Colonic mucosa (tissue), 4 donors: ENCODE measurements around the gene METAP1D. TPM values are rescaled to one million over a fixed set of nuclear protein-coding genes. Genes with fewer than 3 reads are reported as not detected.

Experiments used
- DNase-seq: peaks from one replicate; pipeline ENCODE4 v3.0.0-alpha.2; 2020
- H3K27ac ChIP-seq: fragments of 200-600 bp; one replicate; pipeline ENCODE4 v1.8.0; 2021
- H3K27me3 ChIP-seq: fragments of 200-600 bp; one replicate; pipeline ENCODE4 v1.8.0; 2021
- H3K36me3 ChIP-seq: fragments of 200-600 bp; one replicate; pipeline ENCODE4 v1.8.0; 2021
- H3K4me1 ChIP-seq: fragments of 200-600 bp; one replicate; pipeline ENCODE4 v1.8.0; 2021; ENCODE audit warnings: mild to moderate bottlenecking
- H3K4me3 ChIP-seq: fragments of 200-600 bp; one replicate; pipeline ENCODE4 v1.8.0; 2021
- H3K9ac ChIP-seq, 2 donors: one replicate each; pipeline ENCODE4 v1.7.0; 2013; ENCODE audit warnings: control low read depth in 2 of 2, low read depth in 2 of 2, low read length in 2 of 2
- H3K9me3 ChIP-seq: fragments of 200-600 bp; one replicate; pipeline ENCODE4 v1.8.0; 2021
- CTCF ChIP-seq: fragments of 200-600 bp; IDR thresholded peaks from one replicate; pipeline ENCODE4 v1.8.0; 2022; ENCODE audit warnings: antibody characterized with exemption, mild to moderate bottlenecking
- intact Hi-C: fragments of 100-400 bp; cut with DNase I; formaldehyde crosslinking; loops from one replicate; pipeline ENCODE4 v1.14.1; 2022
- total RNA-seq, 2 donors: library from RNA; stranded (reverse); fragmentation: NEBNext Ultra II Directional in 1 of 2; extraction: Animal tissue kit (Norgen Biotek cat#: 25700) in 1 of 2; gene quantifications; one replicate each; pipeline ENCODE4 v1.2.1, GENCODE V29; 2021
- donor health status: healthy.
- donor health status: DM: no; HTN: no; CAD: no.
- donor health status: DM: no; HTN: no; CAD: no.

The METAP1D gene
- total RNA-seq, 2 donors from 2014 or later, result 3.3 to 5.8 TPM

GRCh38 chr2:172070936-172071335 lies 71.2 kb downstream of the METAP1D start:
- Histone ChIP-seq H3K27me3 (no peaks in the 10 kb centered on the region), H3K9me3 (no peaks in the 10 kb centered on the region), H3K27ac (no peak overlapping the region), H3K9ac (no peak overlapping the region), H3K36me3 (no peaks in the 10 kb centered on the region), H3K4me1 (no peaks in the 10 kb centered on the region), H3K4me3 (no peak overlapping the region)
- intact Hi-C loops, result no loop called here
- no peak for DNase-seq
- TF ChIP-seq CTCF, result no peak

- H3K27ac ChIP-seq, result no peak overlapping the region
- H3K9me3 ChIP-seq, result no peaks in the 10 kb centered on the region
- no peak overlapping the region for H3K9ac ChIP-seq
- H3K36me3 ChIP-seq, result no peaks in the 10 kb centered on the region
- H3K27me3 ChIP-seq, result no peaks in the 10 kb centered on the region
- no peaks in the 10 kb centered on the region for H3K4me1 ChIP-seq
- TF ChIP-seq CTCF, result no peak
- no peak for DNase-seq
- H3K4me3 ChIP-seq, result no peak overlapping the region
- intact Hi-C loops, result no loop called here
Observed at GRCh38 chr2:172072303-172072702, 72.5 kb downstream of the METAP1D start.

GRCh38 chr2:172072706-172073105 lies 73.0 kb downstream of the METAP1D start:
- DNase-seq, result no peak
- Histone ChIP-seq H3K4me1 (no peaks in the 10 kb centered on the region), H3K4me3 (no peak overlapping the region), H3K9me3 (no peaks in the 10 kb centered on the region), H3K36me3 (no peaks in the 10 kb centered on the region), H3K27ac (no peak overlapping the region), H3K9ac (no peak overlapping the region), H3K27me3 (no peaks in the 10 kb centered on the region)
- intact Hi-C loops, result no loop called here
- TF ChIP-seq CTCF, result no peak

- no peak for DNase-seq
- no peak for TF ChIP-seq CTCF
- Histone ChIP-seq H3K27me3 (no peaks in the 10 kb centered on the region), H3K9me3 (no peaks in the 10 kb centered on the region), H3K4me3 (no peak overlapping the region), H3K27ac (no peak overlapping the region), H3K9ac (no peak overlapping the region), H3K4me1 (no peaks in the 10 kb centered on the region), H3K36me3 (no peaks in the 10 kb centered on the region)
- intact Hi-C loops, result no loop called here
Observed at GRCh38 chr2:172073518-172073917, 73.8 kb downstream of the METAP1D start.

DNA sequence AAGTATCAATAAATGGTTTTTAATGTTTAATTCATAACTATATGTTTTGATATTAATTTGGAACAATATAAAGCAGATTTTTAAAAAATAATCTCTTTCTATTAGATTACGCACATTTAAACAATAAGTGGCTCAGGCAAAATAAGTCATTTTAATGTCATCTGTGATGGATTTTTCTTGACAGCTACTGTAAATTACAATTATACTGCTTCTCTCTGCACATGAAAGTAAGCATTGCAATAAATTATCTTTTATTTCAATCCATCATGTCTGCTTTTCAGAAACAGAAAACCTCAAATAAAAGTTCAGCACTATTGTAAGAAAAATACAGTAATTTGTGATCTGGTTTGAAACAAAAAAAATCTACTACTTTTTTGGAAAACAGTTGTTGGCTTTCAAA lies 74.5 kb downstream of the METAP1D start:
- no peak for TF ChIP-seq CTCF
- Histone ChIP-seq H3K27me3 (no peaks in the 10 kb centered on the region), H3K4me3 (no peak overlapping the region), H3K27ac (no peak overlapping the region), H3K9ac (no peak overlapping the region), H3K4me1 (no peaks in the 10 kb centered on the region), H3K36me3 (no peaks in the 10 kb centered on the region), H3K9me3 (no peaks in the 10 kb centered on the region)
- DNase-seq, result no peak
- intact Hi-C loops, result no loop called here

GRCh38 chr2:172079416-172079815 lies 79.7 kb downstream of the METAP1D start:
- Histone ChIP-seq H3K4me3 (no peak overlapping the region), H3K9ac (no peak overlapping the region), H3K9me3 (no peaks in the 10 kb centered on the region), H3K27me3 (peaks cover 45% of the 10 kb centered on the region), H3K36me3 (no peaks in the 10 kb centered on the region), H3K27ac (no peak overlapping the region), H3K4me1 (peaks cover 5% of the 10 kb centered on the region)
- no peak for TF ChIP-seq CTCF
- no peak for DNase-seq
- intact Hi-C loops, result no loop called here
